PC-3 (cell line): ENCODE measurements around the gene SRGAP3. TPM values are rescaled to one million over a fixed set of nuclear protein-coding genes. Genes with fewer than 3 reads are reported as not detected.

Source experiments
- ATAC-seq: fragments of 200-7000 bp; cut with Tn5 transposase; 2 replicates; pipeline ENCODE4 v1.9.1; 2020; ENCODE audit warnings: mild to moderate bottlenecking, moderate library complexity
- BruUV-seq: library from RNA; stranded (reverse); fragments of 400-500 nt; replicated peaks from 2 replicates; lab custom pipeline; 2021; lab: Mats Ljungman, UMichigan
- CTCF ChIA-PET: fragments of 300-600 bp; sonication (Branson Sonifier 250); formaldehyde crosslinking; loops from one replicate; lab custom pipeline; 2022; ENCODE audit warnings: antibody characterized with exemption; lab: Charles Lee
- POLR2A ChIA-PET: fragments of 300-600 bp; sonication (Branson Sonifier 250); formaldehyde crosslinking; loops from one replicate; lab custom pipeline; 2022; ENCODE audit warnings: antibody characterized with exemption; ENCODE audit not compliant: unreplicated experiment; lab: Charles Lee
- DNase-seq: peaks from one replicate; pipeline ENCODE4 v3.0.0-alpha.2; 2015
- H2AFZ ChIP-seq: fragments of 300-600 bp; sonication (generic); 2 replicates; pipeline ENCODE4 v1.6.0; 2016; ENCODE audit warnings: antibody characterized with exemption, low read length
- H3F3A ChIP-seq: fragments of 300-600 bp; sonication (generic); one replicate; pipeline ENCODE4 v1.6.0; 2017; ENCODE audit warnings: antibody characterized with exemption, low read length, control low read depth, mild to moderate bottlenecking; ENCODE audit not compliant: unreplicated experiment
- H3K27ac ChIP-seq: fragments of 300-600 bp; sonication (generic); 2 replicates; pipeline ENCODE4 v1.5.1; 2016; ENCODE audit warnings: mild to moderate bottlenecking, low read length
- H3K27me3 ChIP-seq: fragments of 300-600 bp; sonication (generic); 2 replicates; pipeline ENCODE4 v1.6.1; 2016; ENCODE audit warnings: low read length, mixed read lengths
- H3K36me3 ChIP-seq: fragments of 300-600 bp; sonication (generic); 2 replicates; pipeline ENCODE4 v1.6.1; 2016; ENCODE audit warnings: low read depth, mixed run types, low read length, mixed read lengths
- H3K4me1 ChIP-seq: fragments of 300-600 bp; sonication (generic); 2 replicates; pipeline ENCODE4 v1.5.1; 2016; ENCODE audit warnings: low read length; ENCODE audit not compliant: insufficient read depth
- H3K4me2 ChIP-seq: fragments of 300-600 bp; sonication (generic); 2 replicates; pipeline ENCODE4 v1.6.0; 2016; ENCODE audit warnings: low read length
- H3K4me3 ChIP-seq: fragments of 300-600 bp; sonication (generic); 2 replicates; pipeline ENCODE4 v1.5.1; 2016; ENCODE audit warnings: mild to moderate bottlenecking, low read length, mixed read lengths
- H3K79me2 ChIP-seq: fragments of 300-600 bp; sonication (generic); 2 replicates; pipeline ENCODE4 v1.6.1; 2017; ENCODE audit warnings: low read length, mixed read lengths
- H3K9ac ChIP-seq: fragments of 300-600 bp; sonication (generic); 2 replicates; pipeline ENCODE4 v1.6.0; 2016; ENCODE audit warnings: mild to moderate bottlenecking, low read length
- H3K9me2 ChIP-seq: fragments of 300-600 bp; sonication (generic); replicated peaks from 2 replicates; pipeline ENCODE4 v1.6.1; 2016; ENCODE audit warnings: mixed run types, low read length, mixed read lengths
- H3K9me3 ChIP-seq: fragments of 300-600 bp; sonication (generic); 2 replicates; pipeline ENCODE4 v1.6.1; 2016; ENCODE audit warnings: low read length, mixed read lengths
- H4K20me1 ChIP-seq: fragments of 300-600 bp; sonication (generic); 2 replicates; pipeline ENCODE4 v1.6.1; 2016; ENCODE audit warnings: low read length, mixed read lengths
- EZH2 ChIP-seq: fragments of 300-600 bp; sonication (generic); IDR thresholded peaks from one replicate; pipeline ENCODE4 v1.6.1; 2017; ENCODE audit warnings: antibody characterized with exemption, mild to moderate bottlenecking, low read length; ENCODE audit not compliant: unreplicated experiment
- EZH2phosphoT487 ChIP-seq: fragments of 300-600 bp; sonication (generic); IDR thresholded peaks from 2 replicates; pipeline ENCODE4 v1.6.1; 2018; ENCODE audit warnings: mild to moderate bottlenecking, antibody characterized with exemption, low read length, borderline replicate concordance
- intact Hi-C: fragments of 100-400 bp; cut with micrococcal nuclease; formaldehyde crosslinking; loops from 2 replicates; pipeline ENCODE4 v1.9.0; 2023
- total RNA-seq: library from RNA; depleted of rRNA; stranded (reverse); fragments of >200 nt; gene quantifications from 2 replicates; pipeline ENCODE4 v1.2.3, GENCODE V29; 2014
- TF ChIP-seq, protein P1 (sequence below): fragments of 300-600 bp; sonication (generic); conservative IDR thresholded peaks from 2 replicates; pipeline ENCODE4 v1.5.1; 2017; ENCODE audit warnings: antibody characterized with exemption, low read depth, mild to moderate bottlenecking, low read length

Gene SRGAP3
- total RNA-seq, 1 experiment from 2014 or later: 7.5 TPM

DNA sequence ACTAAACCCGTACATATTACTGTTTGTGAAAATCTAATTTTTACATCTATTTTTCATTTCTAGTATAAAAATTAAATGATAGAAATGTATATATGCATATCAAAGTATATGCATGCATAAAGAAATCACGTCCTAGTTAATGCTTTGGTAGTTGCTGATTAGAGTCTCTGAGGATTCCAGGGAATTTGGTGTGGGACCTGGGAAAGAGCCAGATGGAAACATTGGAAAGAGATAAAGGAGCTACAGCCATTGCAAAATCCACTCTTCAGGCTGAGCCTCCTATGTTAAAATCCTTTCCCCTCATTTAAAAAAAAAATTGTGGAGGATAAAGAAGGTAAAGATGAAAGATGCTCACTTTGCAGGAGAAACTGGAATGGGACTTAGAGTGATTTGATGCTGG lies 134.1 kb downstream of the SRGAP3 start:
- DNase-seq (no peak), ATAC-seq (no peak)
- Histone ChIP-seq H3K9me3 (no peaks in the 10 kb centered on the region), H3K9ac (no peak overlapping the region), H3K79me2 (no peaks in the 10 kb centered on the region), H3K27me3 (no peaks in the 10 kb centered on the region), H3K4me3 (no peak overlapping the region), H3F3A (no peaks in the 10 kb centered on the region), H4K20me1 (no peaks in the 10 kb centered on the region), H3K4me2 (no peak overlapping the region), H2AFZ (no peak overlapping the region), H3K27ac (no peak overlapping the region), H3K9me2 (no peaks in the 10 kb centered on the region), H3K4me1 (no peaks in the 10 kb centered on the region), H3K36me3 (no peaks in the 10 kb centered on the region)
- intact Hi-C loops: no loop called here
- TF ChIP-seq, protein P1, sequence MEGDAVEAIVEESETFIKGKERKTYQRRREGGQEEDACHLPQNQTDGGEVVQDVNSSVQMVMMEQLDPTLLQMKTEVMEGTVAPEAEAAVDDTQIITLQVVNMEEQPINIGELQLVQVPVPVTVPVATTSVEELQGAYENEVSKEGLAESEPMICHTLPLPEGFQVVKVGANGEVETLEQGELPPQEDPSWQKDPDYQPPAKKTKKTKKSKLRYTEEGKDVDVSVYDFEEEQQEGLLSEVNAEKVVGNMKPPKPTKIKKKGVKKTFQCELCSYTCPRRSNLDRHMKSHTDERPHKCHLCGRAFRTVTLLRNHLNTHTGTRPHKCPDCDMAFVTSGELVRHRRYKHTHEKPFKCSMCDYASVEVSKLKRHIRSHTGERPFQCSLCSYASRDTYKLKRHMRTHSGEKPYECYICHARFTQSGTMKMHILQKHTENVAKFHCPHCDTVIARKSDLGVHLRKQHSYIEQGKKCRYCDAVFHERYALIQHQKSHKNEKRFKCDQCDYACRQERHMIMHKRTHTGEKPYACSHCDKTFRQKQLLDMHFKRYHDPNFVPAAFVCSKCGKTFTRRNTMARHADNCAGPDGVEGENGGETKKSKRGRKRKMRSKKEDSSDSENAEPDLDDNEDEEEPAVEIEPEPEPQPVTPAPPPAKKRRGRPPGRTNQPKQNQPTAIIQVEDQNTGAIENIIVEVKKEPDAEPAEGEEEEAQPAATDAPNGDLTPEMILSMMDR: no peak
- TF ChIP-seq EZH2phosphoT487 (no peak), EZH2 (no peak)
- CTCF ChIA-PET: no interaction called here
- POLR2A ChIA-PET: no interaction called here
- no TSS peak for BruUV-seq

DNA sequence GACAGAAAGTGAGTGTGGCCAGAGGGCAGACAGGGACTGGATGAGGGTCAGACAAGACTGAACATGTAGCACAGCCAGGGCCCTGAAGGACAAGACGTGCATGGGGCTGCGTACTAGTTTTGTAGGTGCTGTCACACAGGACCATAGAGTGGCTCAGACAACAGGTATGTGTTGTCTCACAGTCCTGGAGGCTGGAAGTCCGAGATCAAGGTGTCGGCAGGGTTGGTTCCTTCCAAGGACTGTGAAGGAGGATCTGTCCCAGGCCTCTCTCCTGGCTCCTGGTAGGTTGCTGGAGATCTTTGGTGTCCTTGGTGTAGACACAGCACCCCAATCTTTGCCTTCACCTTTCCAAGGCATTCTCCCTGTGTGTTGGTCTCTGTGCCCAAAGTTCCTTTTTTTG lies 136.4 kb downstream of the SRGAP3 start:
- Histone ChIP-seq H3K4me3 (no peak overlapping the region), H3K9me3 (no peaks in the 10 kb centered on the region), H3K9ac (no peak overlapping the region), H3K4me2 (no peak overlapping the region), H3F3A (no peaks in the 10 kb centered on the region), H3K9me2 (no peaks in the 10 kb centered on the region), H3K79me2 (no peaks in the 10 kb centered on the region), H4K20me1 (no peaks in the 10 kb centered on the region), H2AFZ (no peak overlapping the region), H3K27ac (no peak overlapping the region), H3K4me1 (no peaks in the 10 kb centered on the region), H3K36me3 (no peaks in the 10 kb centered on the region), H3K27me3 (no peaks in the 10 kb centered on the region)
- DNase-seq: no peak
- no peak for ATAC-seq
- ChIA-PET POLR2A (no interaction called here), CTCF (no interaction called here)
- no TSS peak for BruUV-seq
- TF ChIP-seq EZH2phosphoT487 (no peak), EZH2 (no peak)
- TF ChIP-seq, protein P1: no peak
- intact Hi-C loops: no loop called here

DNA sequence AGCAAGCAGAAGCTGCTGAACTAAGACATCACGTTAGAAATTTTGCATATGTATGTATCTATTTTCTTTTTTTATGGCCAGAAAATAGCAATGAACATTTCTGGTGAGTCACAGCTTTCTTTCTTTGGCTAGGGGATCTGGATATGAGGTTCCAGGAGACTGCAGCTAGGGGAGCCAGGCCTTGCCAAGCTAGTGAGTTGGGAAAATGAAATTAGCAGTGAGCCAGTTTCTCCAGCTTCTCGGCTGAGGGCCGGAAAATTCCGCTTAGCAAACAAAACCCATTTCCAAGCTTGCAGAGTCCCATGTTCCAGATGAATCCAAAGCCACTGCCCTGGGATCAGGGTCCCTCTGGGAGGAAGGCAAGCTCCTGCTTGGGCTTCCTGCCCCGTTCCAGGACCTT lies 137.6 kb downstream of the SRGAP3 start:
- no peaks in the 10 kb centered on the region for H4K20me1 ChIP-seq
- H2AFZ ChIP-seq: no peak overlapping the region
- no peaks in the 10 kb centered on the region for H3K9me2 ChIP-seq
- no peaks in the 10 kb centered on the region for H3F3A ChIP-seq
- H3K27me3 ChIP-seq: no peaks in the 10 kb centered on the region
- H3K4me1 ChIP-seq: no peaks in the 10 kb centered on the region
- H3K79me2 ChIP-seq: no peaks in the 10 kb centered on the region
- ATAC-seq: no peak
- TF ChIP-seq EZH2phosphoT487 (no peak), EZH2 (no peak)
- TF ChIP-seq, protein P1: no peak
- no peak for DNase-seq
- H3K36me3 ChIP-seq: no peaks in the 10 kb centered on the region
- ChIA-PET POLR2A (no interaction called here), CTCF (interaction anchor here (0.6 kb wide), 1 partner anchor 759 kb away, joined by 13 read pairs; no protein-coding TSS in a partner anchor)
- no TSS peak for BruUV-seq
- H3K4me3 ChIP-seq: no peak overlapping the region
- no peak overlapping the region for H3K9ac ChIP-seq
- H3K27ac ChIP-seq: no peak overlapping the region
- intact Hi-C loops: no loop called here
- no peak overlapping the region for H3K4me2 ChIP-seq
- no peaks in the 10 kb centered on the region for H3K9me3 ChIP-seq
